Mucosa of rectum (tissue), 2 donors: ENCODE results near the gene KCNK3.

Source experiments
- H3K27ac ChIP-seq, 2 donors: one replicate each; pipeline ENCODE4 v1.7.0; 2013; ENCODE audit warnings: inconsistent platforms in 2 of 2, low read depth in 2 of 2, low read length in 2 of 2
- H3K27me3 ChIP-seq, 2 donors: one replicate each; pipeline ENCODE4 v1.7.0; 2013; ENCODE audit warnings: low read length in 2 of 2; ENCODE audit not compliant: control insufficient read depth in 2 of 2, insufficient read depth in 2 of 2
- H3K36me3 ChIP-seq, 2 donors: one replicate each; pipeline ENCODE4 v1.7.0; 2013; ENCODE audit warnings: low read length in 2 of 2; ENCODE audit not compliant: control insufficient read depth in 2 of 2, insufficient read depth in 2 of 2
- H3K4me1 ChIP-seq, 2 donors: one replicate each; pipeline ENCODE4 v1.7.0; 2013; ENCODE audit warnings: low read length in 2 of 2, mild to moderate bottlenecking in 1 of 2; ENCODE audit not compliant: control insufficient read depth in 2 of 2, insufficient read depth in 2 of 2
- H3K4me3 ChIP-seq, 2 donors: one replicate each; pipeline ENCODE4 v1.7.0; 2013; ENCODE audit warnings: low read length in 2 of 2
- H3K9ac ChIP-seq, 2 donors: one replicate each; pipeline ENCODE4 v1.7.0; 2013; ENCODE audit warnings: low read length in 2 of 2, low read depth in 1 of 2, mild to moderate bottlenecking in 1 of 2
- H3K9me3 ChIP-seq, 2 donors: one replicate each; pipeline ENCODE4 v1.7.0; 2013; ENCODE audit warnings: low read length in 2 of 2; ENCODE audit not compliant: control insufficient read depth in 2 of 2
- donor health status: healthy.
- donor health status: Normal muscosa, but diverticular disease.

Gene KCNK3

GRCh38 chr2:26764078-26764887, 71.8 kb downstream of the KCNK3 start, which contains the start of gene SLC35F6:
Gene SLC35F6, plus strand, starts transcription at chr2:26764284. Its CDS starts 66 bp downstream, at chr2:26764350.
- peak within 1 kb of the TSS; percentile 86 to 98 for H3K4me3 ChIP-seq
- no peaks in the 10 kb centered on the region for H3K36me3 ChIP-seq
- peak within 1 kb of the TSS; percentile 79 to 85 for H3K27ac ChIP-seq
- peaks cover 11 to 19% of the 10 kb centered on the region in 2 donors for H3K4me1 ChIP-seq
- H3K9me3 ChIP-seq = no peaks in the 10 kb centered on the region
- H3K27me3 ChIP-seq = no peaks in the 10 kb centered on the region
- peak within 1 kb of the TSS; percentile 95 to 97 for H3K9ac ChIP-seq

- no peaks in the 10 kb centered on the region for H3K36me3 ChIP-seq
- H3K4me3 ChIP-seq = peak overlapping the region; percentile 86 to 98
- H3K4me1 ChIP-seq = peaks cover 11 to 20% of the 10 kb centered on the region in 2 donors
- H3K9ac ChIP-seq = peak overlapping the region; percentile 95 to 97
- peak overlapping the region; percentile 7 to 85 for H3K27ac ChIP-seq
- no peaks in the 10 kb centered on the region for H3K9me3 ChIP-seq
- no peaks in the 10 kb centered on the region for H3K27me3 ChIP-seq
Observed at GRCh38 chr2:26764906-26765305, 72.4 kb downstream of the KCNK3 start.

- Histone ChIP-seq H3K9ac (peak overlapping the region in 1 of 2 donors; percentile 95), H3K4me3 (peak overlapping the region; percentile 86 to 98), H3K27ac (peak overlapping the region in 1 of 2 donors; percentile 7), H3K27me3 (no peaks in the 10 kb centered on the region), H3K9me3 (no peaks in the 10 kb centered on the region), H3K4me1 (peaks cover 11 to 20% of the 10 kb centered on the region in 2 donors), H3K36me3 (no peaks in the 10 kb centered on the region)
Observed at GRCh38 chr2:26765475-26766200, 73.1 kb downstream of the KCNK3 start.

DNA sequence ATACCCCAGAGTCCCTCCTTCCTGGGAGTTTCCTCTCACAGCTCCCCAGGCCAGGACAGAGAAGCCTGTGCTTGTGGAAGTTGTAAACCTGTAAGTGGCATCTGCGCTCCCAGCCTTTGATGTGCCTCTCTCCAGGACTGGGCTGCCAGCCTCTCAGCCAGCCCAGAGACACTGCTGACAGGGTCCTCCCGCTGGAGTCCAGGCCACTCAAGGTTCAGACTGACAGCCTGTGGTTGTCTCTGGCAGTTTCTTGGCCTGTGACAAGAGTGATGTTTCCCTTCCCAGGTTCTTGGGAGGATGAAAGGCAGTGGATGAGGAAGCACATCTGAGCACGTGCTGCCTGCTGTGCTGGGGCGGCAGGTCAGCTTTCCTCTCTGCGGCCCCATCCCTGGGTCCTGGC, 74.6 kb downstream of the KCNK3 start:
- Histone ChIP-seq H3K9ac (no peak overlapping the region), H3K9me3 (no peaks in the 10 kb centered on the region), H3K27me3 (no peaks in the 10 kb centered on the region), H3K36me3 (no peaks in the 10 kb centered on the region), H3K4me3 (no peak overlapping the region), H3K27ac (peak overlapping the region in 1 of 2 donors; percentile 2), H3K4me1 (peaks cover 21 to 34% of the 10 kb centered on the region in 2 donors)

DNA sequence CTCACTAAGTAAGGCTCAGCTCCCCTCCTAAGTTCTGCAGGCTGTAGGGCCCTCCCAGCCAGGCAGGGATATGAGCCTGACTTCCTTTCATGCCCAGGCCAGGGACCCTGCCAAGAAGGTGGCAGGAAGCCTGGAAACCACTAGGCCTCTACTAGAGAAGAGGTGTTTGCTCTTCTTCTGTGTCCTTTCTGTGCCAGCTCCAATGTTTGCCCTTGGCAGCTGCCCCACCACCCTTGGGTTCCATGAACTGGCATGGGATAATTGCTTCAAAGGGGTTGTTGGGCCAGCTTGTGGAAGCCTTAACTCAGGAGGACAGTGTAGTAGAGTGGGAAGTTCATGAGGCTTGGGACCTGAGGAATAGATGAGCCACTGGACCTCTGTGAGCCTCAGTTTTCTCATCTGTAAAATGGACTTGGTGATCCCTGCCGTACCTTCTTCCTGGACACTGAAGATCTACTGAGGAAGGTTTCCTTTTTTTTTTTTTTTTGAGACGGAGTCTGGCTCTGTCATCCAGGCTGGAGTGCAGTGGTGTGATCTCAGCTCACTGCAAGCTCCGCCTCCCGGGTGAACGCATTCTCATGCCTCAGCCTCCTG, 75.5 kb downstream of the KCNK3 start:
- Histone ChIP-seq H3K4me3 (no peak overlapping the region), H3K27ac (no peak overlapping the region), H3K36me3 (no peaks in the 10 kb centered on the region), H3K4me1 (peaks cover 28 to 41% of the 10 kb centered on the region in 2 donors), H3K9me3 (no peaks in the 10 kb centered on the region), H3K27me3 (no peaks in the 10 kb centered on the region), H3K9ac (no peak overlapping the region)

GRCh38 chr2:26768759-26769088, 76.2 kb downstream of the KCNK3 start:
- no peak overlapping the region for H3K9ac ChIP-seq
- peaks cover 28 to 38% of the 10 kb centered on the region in 2 donors for H3K4me1 ChIP-seq
- no peaks in the 10 kb centered on the region for H3K27me3 ChIP-seq

GRCh38 chr2:26769089-26769761, 76.7 kb downstream of the KCNK3 start:
- peak overlapping the region; percentile 59 to 61 for H3K27ac ChIP-seq
- H3K4me1 ChIP-seq = peaks cover 28 to 38% of the 10 kb centered on the region in 2 donors
- no peaks in the 10 kb centered on the region for H3K27me3 ChIP-seq
- no peak overlapping the region for H3K4me3 ChIP-seq
- H3K36me3 ChIP-seq = peaks cover under 1 to 2% of the 10 kb centered on the region in 2 donors
- peak overlapping the region in 1 of 2 donors; percentile 2 for H3K9ac ChIP-seq
- H3K9me3 ChIP-seq = no peaks in the 10 kb centered on the region

More at GRCh38 chr2:26768759-26769088, 76.2 kb downstream of the KCNK3 start:
- Histone ChIP-seq H3K4me3 (no peak overlapping the region), H3K36me3 (no peaks in the 10 kb centered on the region), H3K9me3 (no peaks in the 10 kb centered on the region), H3K27ac (peak overlapping the region; percentile 48 to 59)

DNA sequence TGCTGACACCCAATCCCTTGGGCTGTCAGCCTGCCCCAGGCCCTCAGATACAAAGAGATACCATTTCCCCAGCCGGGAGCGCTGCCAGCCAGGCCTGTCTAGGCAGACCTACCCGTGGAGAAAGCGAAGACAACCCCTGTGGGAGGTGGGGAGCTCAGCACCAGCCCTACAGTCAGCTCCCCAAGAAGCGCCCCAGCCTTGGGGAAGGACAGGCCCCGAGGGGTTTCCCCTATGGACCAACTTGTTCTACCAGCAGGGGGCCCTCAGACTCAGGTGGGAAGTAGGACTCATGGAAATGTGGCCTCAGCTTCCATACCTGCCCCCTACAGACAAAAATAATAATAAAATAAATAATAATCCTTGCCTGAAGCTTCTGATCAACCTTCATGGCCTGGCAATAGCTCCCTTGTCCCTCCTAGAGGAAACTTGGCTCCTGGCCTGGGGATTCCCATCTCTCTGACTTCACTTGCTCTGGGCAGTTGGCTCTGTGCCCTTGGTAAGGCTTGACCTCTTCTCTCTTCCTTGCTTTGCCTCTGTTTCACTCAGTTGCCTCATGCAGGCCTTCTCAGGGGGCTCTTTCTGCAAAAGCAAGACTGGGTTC, 78.6 kb downstream of the KCNK3 start:
- no peaks in the 10 kb centered on the region for H3K9me3 ChIP-seq
- peaks cover 17 to 18% of the 10 kb centered on the region in 2 donors for H3K36me3 ChIP-seq
- no peak overlapping the region for H3K4me3 ChIP-seq
- peaks cover 17 to 24% of the 10 kb centered on the region in 2 donors for H3K4me1 ChIP-seq
- H3K27ac ChIP-seq = peak overlapping the region; percentile 43 to 61
- no peaks in the 10 kb centered on the region for H3K27me3 ChIP-seq
- no peak overlapping the region for H3K9ac ChIP-seq
